Testis (tissue), 3 donors: Measurements from ENCODE around the gene SERPINB2. TPM values are rescaled to one million over a fixed set of nuclear protein-coding genes. Genes with fewer than 3 reads are reported as not detected.
"Not testable (repeated sequence)": the region's sequence is repeated elsewhere in the genome, so short reads cannot be mapped to it uniquely, and the experiment has no call there.

Experiments used
- DNase-seq: peaks from one replicate; pipeline ENCODE4 v3.0.0-alpha.2; 2019
- H3K27ac ChIP-seq, 2 donors: fragments of 200-600 bp; sonication (generic); one replicate each; pipeline ENCODE4 v1.5.1; 2019
- H3K27me3 ChIP-seq: fragments of 200-600 bp; sonication (generic); one replicate; pipeline ENCODE4 v1.5.1; 2019
- H3K36me3 ChIP-seq: fragments of 200-600 bp; sonication (generic); one replicate; pipeline ENCODE4 v1.5.1; 2017; ENCODE audit warnings: low read depth; ENCODE audit errors: missing control alignments
- H3K4me1 ChIP-seq: fragments of 200-600 bp; sonication (generic); one replicate; pipeline ENCODE4 v1.5.1; 2019
- H3K4me3 ChIP-seq, 2 donors: fragments of 200-600 bp; sonication (generic); one replicate each; pipeline ENCODE4 v1.5.1; 2017 to 2019
- H3K9me3 ChIP-seq: fragments of 200-600 bp; sonication (generic); one replicate; pipeline ENCODE4 v1.5.1; 2017
- CTCF ChIP-seq, 3 experiments: fragments of 450-650 bp in 2 of 3; fragments of 200-600 bp in 1 of 3; sonication (generic) in 1 of 3; IDR thresholded peaks; one replicate each; pipeline ENCODE4 v1.5.1; 2016 to 2019; ENCODE audit warnings: antibody characterized with exemption in 3 of 3, mild to moderate bottlenecking in 2 of 3, moderate library complexity in 1 of 3
- POLR2A ChIP-seq: fragments of 450-650 bp; IDR thresholded peaks from one replicate; pipeline ENCODE4 v1.6.1; 2017; ENCODE audit warnings: antibody characterized with exemption, mild to moderate bottlenecking, moderate library complexity
- WGBS, 2 donors: methylation state at CpG; one replicate each; pipeline ENCODE4 v1.1.5; 2018; 5-methylcytosine and 5-hydroxymethylcytosine counted together
- intact Hi-C: fragments of 100-400 bp; cut with DNase I; formaldehyde crosslinking; loops from one replicate; pipeline ENCODE4 v1.15.1; 2023; ENCODE audit warnings: low total_unique reads
- polyA plus RNA-seq: library from polyadenylated mRNA; stranded (reverse); fragments of 350-450 nt; fragmentation: Illumina TruSeq; extraction: RNeasy Lipid Tissue Mini Kit (QIAGEN cat#74804); gene quantifications from one replicate; pipeline ENCODE4 v1.2.3, GENCODE V29; 2014; ENCODE audit warnings: low read depth, low replicate concordance; ENCODE audit not compliant: insufficient read depth
- total RNA-seq, 2 donors: library from RNA; depleted of rRNA; stranded (reverse); fragments of >200 nt; gene quantifications; one replicate each; pipeline ENCODE4 v1.2.3, GENCODE V29; 2016

The SERPINB2 gene
- total and polyA plus RNA-seq, 3 donors from 2014 or later: not detected

GRCh38 chr18:63922049-63922448 is 34.5 kb downstream of the SERPINB2 start:
- Histone ChIP-seq H3K36me3 (no peaks in the 10 kb centered on the region), H3K27me3 (no peaks in the 10 kb centered on the region), H3K4me1 (no peaks in the 10 kb centered on the region), H3K4me3 (no peak overlapping the region), H3K9me3 (no peaks in the 10 kb centered on the region), H3K27ac (no peak overlapping the region)
- WGBS, 2 donors: 83 to 89% methylated on average over 2 of the region's 2 CpGs
- intact Hi-C loops: no loop called here
- no peak for DNase-seq
- no peak for TF ChIP-seq POLR2A
- no peak for TF ChIP-seq CTCF (IDR thresholded peaks at IDR 0.05)

GRCh38 chr18:63924551-63924950 is 37.0 kb downstream of the SERPINB2 start:
- 83 to 86% methylated on average over 1 of the region's 1 CpG for WGBS, 2 donors
- intact Hi-C loops: no loop called here
- TF ChIP-seq POLR2A: no peak
- H3K36me3 ChIP-seq: no peaks in the 10 kb centered on the region
- DNase-seq: no peak
- H3K9me3 ChIP-seq: no peaks in the 10 kb centered on the region
- H3K4me1 ChIP-seq: no peaks in the 10 kb centered on the region
- H3K4me3 ChIP-seq: no peak overlapping the region
- H3K27me3 ChIP-seq: no peaks in the 10 kb centered on the region
- no peak overlapping the region for H3K27ac ChIP-seq

- no peak for DNase-seq
- H3K4me3 ChIP-seq: no peak overlapping the region
- intact Hi-C loops: no loop called here
- WGBS, 2 donors: 78 to 84% methylated on average over 8 of the region's 8 CpGs
- H3K27me3 ChIP-seq: no peaks in the 10 kb centered on the region
- no peaks in the 10 kb centered on the region for H3K4me1 ChIP-seq
- H3K27ac ChIP-seq: no peak overlapping the region
- no peak for TF ChIP-seq POLR2A
- TF ChIP-seq CTCF (IDR thresholded peaks at IDR 0.05): no peak
- H3K9me3 ChIP-seq: no peaks in the 10 kb centered on the region
- H3K36me3 ChIP-seq: no peaks in the 10 kb centered on the region
Observed at GRCh38 chr18:63928331-63928730, 40.8 kb downstream of the SERPINB2 start.

- intact Hi-C loops, DNase-seq, H3K27me3 ChIP-seq, H3K4me1 ChIP-seq, H3K4me3 ChIP-seq, H3K27ac ChIP-seq, H3K9me3 ChIP-seq, H3K36me3 ChIP-seq: not testable (repeated sequence)
Observed at GRCh38 chr18:63929369-63929768, 41.9 kb downstream of the SERPINB2 start.

- Histone ChIP-seq H3K27ac (no peak overlapping the region), H3K36me3 (no peaks in the 10 kb centered on the region), H3K27me3 (no peaks in the 10 kb centered on the region), H3K4me3 (no peak overlapping the region), H3K9me3 (no peaks in the 10 kb centered on the region), H3K4me1 (no peaks in the 10 kb centered on the region)
- WGBS, 2 donors: 79 to 97% methylated on average over 3 of the region's 3 CpGs
- TF ChIP-seq CTCF (IDR thresholded peaks at IDR 0.05) (no peak), POLR2A (no peak)
- DNase-seq: no peak
- intact Hi-C loops: no loop called here
Observed at GRCh38 chr18:63930773-63931354, 43.4 kb downstream of the SERPINB2 start.
